PC-3 (cell line): ENCODE data around the gene SULT2B1.

ENCODE experiments used
- EZH2 ChIP-seq: fragments of 300-600 bp; sonication (generic); IDR thresholded peaks from one replicate; pipeline ENCODE4 v1.6.1; 2017; ENCODE audit warnings: antibody characterized with exemption, mild to moderate bottlenecking, low read length; ENCODE audit not compliant: unreplicated experiment
- TF ChIP-seq, protein P1 (sequence below): fragments of 300-600 bp; sonication (generic); conservative IDR thresholded peaks from 2 replicates; pipeline ENCODE4 v1.5.1; 2017; ENCODE audit warnings: antibody characterized with exemption, low read depth, mild to moderate bottlenecking, low read length

GRCh38 chr19:48637948-48638830 lies 86.2 kb downstream of the SULT2B1 start:
- TF ChIP-seq, protein P1, sequence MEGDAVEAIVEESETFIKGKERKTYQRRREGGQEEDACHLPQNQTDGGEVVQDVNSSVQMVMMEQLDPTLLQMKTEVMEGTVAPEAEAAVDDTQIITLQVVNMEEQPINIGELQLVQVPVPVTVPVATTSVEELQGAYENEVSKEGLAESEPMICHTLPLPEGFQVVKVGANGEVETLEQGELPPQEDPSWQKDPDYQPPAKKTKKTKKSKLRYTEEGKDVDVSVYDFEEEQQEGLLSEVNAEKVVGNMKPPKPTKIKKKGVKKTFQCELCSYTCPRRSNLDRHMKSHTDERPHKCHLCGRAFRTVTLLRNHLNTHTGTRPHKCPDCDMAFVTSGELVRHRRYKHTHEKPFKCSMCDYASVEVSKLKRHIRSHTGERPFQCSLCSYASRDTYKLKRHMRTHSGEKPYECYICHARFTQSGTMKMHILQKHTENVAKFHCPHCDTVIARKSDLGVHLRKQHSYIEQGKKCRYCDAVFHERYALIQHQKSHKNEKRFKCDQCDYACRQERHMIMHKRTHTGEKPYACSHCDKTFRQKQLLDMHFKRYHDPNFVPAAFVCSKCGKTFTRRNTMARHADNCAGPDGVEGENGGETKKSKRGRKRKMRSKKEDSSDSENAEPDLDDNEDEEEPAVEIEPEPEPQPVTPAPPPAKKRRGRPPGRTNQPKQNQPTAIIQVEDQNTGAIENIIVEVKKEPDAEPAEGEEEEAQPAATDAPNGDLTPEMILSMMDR, result no peak
- TF ChIP-seq EZH2, result no peak
